SU-DHL-6 (cell line): ENCODE measurements around the gene PLCH1.

ENCODE experiments used
- EZH2phosphoT487 ChIP-seq: fragments of 200-600 bp; sonication (generic), shearing (Covaris generic); conservative IDR thresholded peaks from 2 replicates; pipeline ENCODE4 v1.6.1; 2018; ENCODE audit warnings: mild to moderate bottlenecking, antibody characterized with exemption, low read length, moderate library complexity, mixed read lengths
- TF ChIP-seq, protein P1 (sequence below): fragments of 200-600 bp; sonication (generic); IDR thresholded peaks from one replicate; pipeline ENCODE4 v1.5.1; 2017; ENCODE audit warnings: antibody characterized with exemption, mild to moderate bottlenecking, low read length, moderate library complexity; ENCODE audit not compliant: insufficient read depth, poor library complexity, severe bottlenecking

DNA sequence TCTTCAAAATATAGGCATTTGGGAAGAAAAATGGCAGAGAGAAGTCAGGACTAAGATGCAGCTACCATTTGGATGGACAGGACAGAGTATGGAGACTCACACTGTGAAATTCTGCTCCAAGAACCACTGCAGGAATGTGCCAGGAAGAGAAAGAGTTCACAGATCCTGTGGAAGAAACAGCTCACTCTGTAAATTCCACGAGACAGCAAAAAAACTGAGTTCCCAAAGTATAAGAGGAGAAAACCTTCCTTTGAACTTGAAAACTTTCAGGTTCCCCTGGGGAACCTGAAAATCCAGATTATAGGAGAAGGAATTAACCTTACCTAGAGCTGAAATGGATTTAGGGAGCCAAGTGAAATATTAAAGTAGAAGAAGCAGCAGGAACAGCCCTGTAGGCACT is 137.1 kb downstream of the PLCH1 start:
- TF ChIP-seq, protein P1, sequence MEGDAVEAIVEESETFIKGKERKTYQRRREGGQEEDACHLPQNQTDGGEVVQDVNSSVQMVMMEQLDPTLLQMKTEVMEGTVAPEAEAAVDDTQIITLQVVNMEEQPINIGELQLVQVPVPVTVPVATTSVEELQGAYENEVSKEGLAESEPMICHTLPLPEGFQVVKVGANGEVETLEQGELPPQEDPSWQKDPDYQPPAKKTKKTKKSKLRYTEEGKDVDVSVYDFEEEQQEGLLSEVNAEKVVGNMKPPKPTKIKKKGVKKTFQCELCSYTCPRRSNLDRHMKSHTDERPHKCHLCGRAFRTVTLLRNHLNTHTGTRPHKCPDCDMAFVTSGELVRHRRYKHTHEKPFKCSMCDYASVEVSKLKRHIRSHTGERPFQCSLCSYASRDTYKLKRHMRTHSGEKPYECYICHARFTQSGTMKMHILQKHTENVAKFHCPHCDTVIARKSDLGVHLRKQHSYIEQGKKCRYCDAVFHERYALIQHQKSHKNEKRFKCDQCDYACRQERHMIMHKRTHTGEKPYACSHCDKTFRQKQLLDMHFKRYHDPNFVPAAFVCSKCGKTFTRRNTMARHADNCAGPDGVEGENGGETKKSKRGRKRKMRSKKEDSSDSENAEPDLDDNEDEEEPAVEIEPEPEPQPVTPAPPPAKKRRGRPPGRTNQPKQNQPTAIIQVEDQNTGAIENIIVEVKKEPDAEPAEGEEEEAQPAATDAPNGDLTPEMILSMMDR: no peak
- TF ChIP-seq EZH2phosphoT487: no peak
